ENCODE data around the gene CLPSL2.

The CLPSL2 gene, protein sequence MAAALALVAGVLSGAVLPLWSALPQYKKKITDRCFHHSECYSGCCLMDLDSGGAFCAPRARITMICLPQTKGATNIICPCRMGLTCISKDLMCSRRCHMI

DNA sequence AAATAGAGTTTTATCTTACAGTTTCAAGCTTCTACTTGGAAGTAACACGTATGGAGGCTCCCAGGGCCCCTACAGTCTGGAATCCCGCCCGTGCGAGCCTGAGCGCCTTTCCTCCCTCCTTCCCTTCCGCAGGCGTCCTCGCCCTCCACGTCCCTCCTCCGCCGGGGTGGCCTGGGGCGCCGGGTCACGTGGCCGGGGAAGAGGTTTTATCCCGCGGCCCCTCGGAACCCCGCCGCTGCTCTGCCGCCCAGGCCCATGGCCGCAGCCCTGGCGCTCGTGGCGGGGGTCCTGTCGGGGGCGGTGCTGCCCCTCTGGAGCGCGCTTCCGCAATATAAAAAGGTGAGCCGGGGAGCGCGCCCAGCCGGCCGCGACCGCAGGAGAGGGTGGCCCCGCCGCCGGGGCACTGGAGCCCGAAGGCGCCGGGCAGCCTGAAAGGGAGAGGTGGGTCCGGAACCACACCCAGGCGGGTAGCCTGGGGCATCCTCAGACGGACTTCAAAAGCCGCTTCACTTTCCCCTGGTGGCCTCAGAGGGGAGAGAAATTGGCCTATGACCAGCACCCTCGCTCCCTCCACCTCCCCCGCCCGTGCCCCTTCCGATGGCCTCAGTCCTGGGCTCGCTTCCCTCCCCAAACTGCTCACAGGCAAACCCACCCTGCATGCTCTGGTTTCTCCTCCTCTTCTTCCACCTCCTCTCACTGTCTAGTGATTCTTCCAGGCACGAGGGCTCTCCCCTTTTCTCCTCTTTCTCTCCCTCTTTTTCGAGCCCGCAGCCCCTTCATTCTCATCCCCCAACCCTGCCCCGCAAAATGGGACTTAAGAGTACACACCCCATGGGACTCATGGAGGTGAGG, at the start of gene CLPSL2:
Gene CLPSL2 (plus strand): TSS at position 235 of the 852 bp plus-strand sequence. CDS start 21 bp downstream, at position 256.
- Histone ChIP-seq H3K27me3 (ENCODE audit: control insufficient read depth, insufficient read depth, low read length) (peaks cover 20% of the 10 kb centered on the region; the same call in 1 of the 2 replicates), H3K9ac (ENCODE audit: low read depth, low read length) (peak within 1 kb of the TSS; percentile 54; the same call in 1 of the 2 replicates), H3K4me3 (ENCODE audit: low read depth, low read length) (peak within 1 kb of the TSS; percentile 70)

DNA sequence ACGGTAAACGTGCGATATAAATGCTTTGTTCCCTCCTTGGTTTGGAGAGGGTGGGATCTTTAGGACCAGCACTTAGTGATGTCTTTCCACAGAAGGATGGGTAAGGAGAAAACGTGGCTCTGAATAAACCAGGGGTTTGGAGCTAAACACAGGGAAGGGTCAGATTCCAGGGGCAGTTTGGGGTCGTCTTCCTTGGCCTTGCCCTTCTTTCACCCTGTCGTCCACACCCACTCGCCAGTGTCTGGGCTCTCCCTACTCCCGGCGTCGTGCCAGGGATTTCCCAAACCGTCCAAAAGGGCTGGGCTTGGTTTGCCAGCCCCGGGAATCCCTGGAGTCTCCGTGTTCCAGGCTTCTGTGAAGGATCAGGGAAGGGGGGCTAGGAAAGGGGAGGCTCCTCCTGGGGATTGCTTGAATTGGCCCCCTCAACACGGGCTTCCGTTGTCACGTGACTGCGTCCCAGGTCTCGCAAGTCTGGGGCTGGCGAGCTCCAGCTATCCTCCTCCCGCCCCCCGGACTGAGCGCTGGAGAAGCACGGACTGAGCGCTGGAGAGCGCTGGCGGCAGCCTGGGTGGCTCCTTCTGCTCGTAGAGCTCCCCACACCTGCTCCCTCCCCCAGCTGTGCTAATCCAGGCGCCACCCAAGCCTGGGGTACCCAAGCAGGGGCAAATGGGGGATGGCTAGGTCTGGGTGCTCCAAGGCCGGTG, 49.0 kb upstream of the CLPSL2 start:
- H3K36me3 ChIP-seq (ENCODE audit: control insufficient read depth, insufficient read depth, low read length) = no peaks in the 10 kb centered on the region
- peaks cover 36% of the 10 kb centered on the region for H3K4me1 ChIP-seq (ENCODE audit: control insufficient read depth, insufficient read depth, low read length)
- H3K9ac ChIP-seq (ENCODE audit: low read depth, low read length) = peak overlapping the region; percentile 75
- peaks cover 36% of the 10 kb centered on the region for H3K27me3 ChIP-seq (ENCODE audit: control insufficient read depth, insufficient read depth, low read length)
- H3K27ac ChIP-seq (ENCODE audit: low read depth, low read length) = peak overlapping the region; percentile 77
- peak overlapping the region; percentile 85 for H3K4me3 ChIP-seq (ENCODE audit: low read depth, low read length)
- H3K9me3 ChIP-seq (ENCODE audit: control insufficient read depth, insufficient read depth, low read length) = no peaks in the 10 kb centered on the region

More for the DNA sequence above, at the start of gene CLPSL2:
- Histone ChIP-seq H3K9me3 (ENCODE audit: control insufficient read depth, insufficient read depth, low read length) (no peaks in the 10 kb centered on the region), H3K27ac (ENCODE audit: low read depth, low read length) (no peak within 1 kb of the TSS), H3K36me3 (ENCODE audit: control insufficient read depth, insufficient read depth, low read length) (no peaks in the 10 kb centered on the region), H3K4me1 (ENCODE audit: control insufficient read depth, insufficient read depth, low read length) (no peaks in the 10 kb centered on the region)

DNA sequence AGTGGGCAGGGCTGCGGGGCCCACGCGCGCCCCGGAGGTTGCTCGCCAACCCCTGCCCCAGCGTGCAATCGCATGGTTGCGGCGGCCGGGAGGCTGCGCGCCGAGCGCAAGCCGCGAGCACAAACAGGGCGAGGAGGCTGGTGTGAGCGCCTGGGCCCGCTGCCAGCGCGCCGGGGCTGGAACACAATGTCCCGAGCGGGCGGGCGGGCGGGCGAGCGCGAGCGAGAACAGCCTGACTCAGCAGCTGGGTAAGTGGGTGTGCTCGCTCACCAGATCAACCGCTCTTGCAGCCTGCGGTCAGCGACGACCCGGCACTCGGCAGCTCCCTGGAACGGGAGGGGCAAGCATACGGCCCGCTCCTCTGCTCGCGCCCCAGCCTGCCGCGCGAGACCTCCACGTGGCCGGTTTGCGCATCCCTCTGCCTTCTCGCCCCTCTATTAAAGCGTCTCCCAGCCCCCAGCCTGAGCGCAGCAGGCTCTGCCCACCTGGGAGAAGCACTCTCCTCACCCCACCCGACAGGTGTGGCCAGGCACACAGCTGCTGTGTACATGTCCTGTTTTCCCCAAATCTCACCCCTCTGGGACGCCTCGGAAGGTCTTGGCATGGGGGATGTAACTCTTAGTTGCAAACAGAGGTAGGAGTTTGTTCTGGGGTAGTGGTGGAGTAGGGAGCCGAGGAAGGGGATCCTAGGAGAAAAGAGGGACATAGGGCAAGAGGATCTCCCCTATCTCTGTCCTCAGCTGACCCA, 48.3 kb upstream of the CLPSL2 start:
- peaks cover 42% of the 10 kb centered on the region for H3K4me1 ChIP-seq (ENCODE audit: control insufficient read depth, insufficient read depth, low read length)
- H3K9ac ChIP-seq (ENCODE audit: low read depth, low read length) = peak overlapping the region; percentile 75
- peak overlapping the region; percentile 85 for H3K4me3 ChIP-seq (ENCODE audit: low read depth, low read length)
- H3K27ac ChIP-seq (ENCODE audit: low read depth, low read length) = peak overlapping the region; percentile 77
- peaks cover 36% of the 10 kb centered on the region for H3K27me3 ChIP-seq (ENCODE audit: control insufficient read depth, insufficient read depth, low read length)
- H3K36me3 ChIP-seq (ENCODE audit: control insufficient read depth, insufficient read depth, low read length) = no peaks in the 10 kb centered on the region
- H3K9me3 ChIP-seq (ENCODE audit: control insufficient read depth, insufficient read depth, low read length) = no peaks in the 10 kb centered on the region

DNA sequence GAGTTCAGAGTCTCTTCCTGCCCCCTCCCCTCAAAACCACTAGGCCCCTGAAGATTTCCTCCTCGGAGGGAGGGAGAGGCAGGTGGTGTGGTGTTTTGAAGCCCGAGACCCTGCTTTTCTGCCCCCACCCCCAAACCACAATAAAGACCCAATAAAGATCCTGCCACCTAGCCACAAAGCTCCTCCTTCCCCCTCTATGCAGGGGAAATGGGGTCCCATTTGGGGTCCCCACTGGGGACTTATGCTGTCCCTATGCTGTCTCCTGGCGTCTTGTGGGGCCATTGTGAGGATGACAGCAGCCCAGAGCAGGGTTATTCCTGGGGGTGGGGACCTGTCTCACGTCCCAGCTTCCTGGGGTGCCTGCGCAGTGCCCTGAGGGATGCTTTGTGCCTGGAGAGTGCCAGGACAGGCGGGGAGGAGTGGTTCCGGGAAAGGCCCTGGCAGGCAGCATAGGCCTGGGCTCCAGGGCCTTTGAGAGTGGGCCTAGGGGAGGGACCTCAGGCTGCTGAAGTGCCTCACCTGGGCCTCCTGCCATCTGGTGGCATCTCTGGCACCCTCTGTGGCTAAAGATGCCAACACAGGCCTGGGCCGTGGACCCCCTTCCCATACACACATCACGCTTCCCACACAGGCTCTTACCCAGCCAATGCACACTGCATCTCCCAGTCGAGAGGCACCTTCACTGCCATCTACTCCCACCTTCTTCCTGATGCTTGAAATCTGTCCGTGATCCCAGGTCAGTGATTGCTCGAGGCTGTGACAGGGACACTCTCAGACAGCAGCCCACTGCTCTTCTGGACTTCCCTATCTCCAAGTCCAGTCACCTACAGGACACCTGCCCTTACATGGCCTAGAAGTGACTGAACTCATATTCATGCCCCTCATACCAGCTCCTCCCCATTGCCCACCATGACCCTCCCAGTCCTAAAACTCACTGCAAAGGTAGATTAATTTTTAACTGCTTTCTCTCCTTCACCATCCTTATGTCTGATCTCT, 47.4 kb upstream of the CLPSL2 start:
- H3K4me1 ChIP-seq (ENCODE audit: control insufficient read depth, insufficient read depth, low read length) = peaks cover 42% of the 10 kb centered on the region
- H3K9ac ChIP-seq (ENCODE audit: low read depth, low read length) = no peak overlapping the region
- no peaks in the 10 kb centered on the region for H3K9me3 ChIP-seq (ENCODE audit: control insufficient read depth, insufficient read depth, low read length)
- peak overlapping the region; percentile 85 for H3K4me3 ChIP-seq (ENCODE audit: low read depth, low read length)
- H3K36me3 ChIP-seq (ENCODE audit: control insufficient read depth, insufficient read depth, low read length) = no peaks in the 10 kb centered on the region
- no peak overlapping the region for H3K27ac ChIP-seq (ENCODE audit: low read depth, low read length)
- H3K27me3 ChIP-seq (ENCODE audit: control insufficient read depth, insufficient read depth, low read length) = peaks cover 36% of the 10 kb centered on the region

DNA sequence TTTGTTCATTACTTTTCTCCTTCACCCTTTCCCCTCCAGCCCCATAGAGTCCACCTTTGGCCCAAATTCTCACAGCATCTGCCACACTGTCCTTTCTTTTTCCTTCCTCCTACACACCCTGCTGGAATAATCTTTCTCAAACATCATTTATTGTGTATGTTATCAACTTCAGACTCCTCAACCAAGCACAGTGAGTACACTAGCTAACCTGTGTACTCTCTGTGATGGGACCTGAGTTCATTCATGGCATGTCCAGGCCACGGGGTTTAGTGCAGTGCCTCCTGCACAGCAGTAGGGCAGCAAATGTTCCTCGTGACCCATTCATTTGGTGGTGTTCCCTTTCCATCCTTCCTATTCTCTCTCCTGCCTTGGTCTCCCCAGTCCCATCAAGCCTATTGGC, 46.7 kb upstream of the CLPSL2 start:
- Histone ChIP-seq H3K9me3 (ENCODE audit: control insufficient read depth, insufficient read depth, low read length) (no peaks in the 10 kb centered on the region), H3K9ac (ENCODE audit: low read depth, low read length) (no peak overlapping the region), H3K27me3 (ENCODE audit: control insufficient read depth, insufficient read depth, low read length) (peaks cover 36% of the 10 kb centered on the region), H3K27ac (ENCODE audit: low read depth, low read length) (no peak overlapping the region), H3K4me1 (ENCODE audit: control insufficient read depth, insufficient read depth, low read length) (peaks cover 42% of the 10 kb centered on the region), H3K4me3 (ENCODE audit: low read depth, low read length) (no peak overlapping the region), H3K36me3 (ENCODE audit: control insufficient read depth, insufficient read depth, low read length) (no peaks in the 10 kb centered on the region)

DNA sequence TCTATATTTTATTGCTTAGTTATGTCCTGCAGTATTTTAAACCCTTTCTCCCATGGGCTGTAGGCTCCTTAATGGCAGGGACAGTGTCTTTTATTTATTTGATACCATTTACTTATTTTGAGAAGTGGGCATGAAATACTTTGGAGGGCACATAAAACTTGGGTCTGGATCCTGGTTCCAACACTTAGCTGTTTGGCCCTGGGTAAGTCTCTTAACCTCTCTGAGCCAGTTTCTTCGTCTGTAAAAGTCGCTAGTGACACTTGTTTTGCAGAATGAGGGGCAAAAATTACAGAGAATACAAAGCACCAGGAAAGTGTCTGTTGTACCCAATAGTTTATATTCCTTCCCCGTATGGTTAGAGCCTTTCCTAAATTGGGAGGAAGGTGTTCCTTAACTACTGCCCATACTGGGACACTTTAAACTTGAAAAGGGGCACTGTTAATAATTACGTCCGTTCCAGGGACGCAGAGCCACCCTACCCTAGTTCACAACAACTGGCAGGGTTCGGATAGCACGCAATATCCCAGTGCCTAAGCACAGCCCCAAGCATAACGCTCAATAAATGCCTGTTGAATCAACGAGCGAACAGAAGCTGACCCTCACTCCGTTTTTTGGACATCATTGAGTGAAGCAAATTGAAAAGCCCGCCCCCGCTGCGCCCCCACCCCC, 45.5 kb upstream of the CLPSL2 start:
- H3K9me3 ChIP-seq (ENCODE audit: control insufficient read depth, insufficient read depth, low read length) = no peaks in the 10 kb centered on the region
- peak overlapping the region; percentile 79 for H3K4me3 ChIP-seq (ENCODE audit: low read depth, low read length)
- H3K27me3 ChIP-seq (ENCODE audit: control insufficient read depth, insufficient read depth, low read length) = peaks cover 32% of the 10 kb centered on the region
- H3K27ac ChIP-seq (ENCODE audit: low read depth, low read length) = peak overlapping the region; percentile 91
- no peak overlapping the region for H3K9ac ChIP-seq (ENCODE audit: low read depth, low read length)
- H3K36me3 ChIP-seq (ENCODE audit: control insufficient read depth, insufficient read depth, low read length) = no peaks in the 10 kb centered on the region
- peaks cover 45% of the 10 kb centered on the region for H3K4me1 ChIP-seq (ENCODE audit: control insufficient read depth, insufficient read depth, low read length)

DNA sequence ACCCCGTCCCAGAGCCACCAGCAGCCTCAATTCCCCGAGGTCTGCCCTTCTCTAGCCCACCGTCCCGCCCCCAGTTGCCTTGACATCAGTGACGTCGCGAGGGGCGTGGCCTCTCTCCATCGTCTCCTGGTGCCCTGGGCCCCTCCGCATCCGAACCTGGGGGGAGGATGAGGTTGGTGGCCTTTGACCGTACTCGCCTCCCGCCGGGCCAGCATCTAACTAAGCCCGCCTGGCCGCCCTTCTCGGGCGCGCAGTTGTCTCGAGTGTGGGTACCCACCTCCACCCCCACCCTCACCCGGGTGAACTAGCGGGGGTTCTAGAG, 45.0 kb upstream of the CLPSL2 start:
- H3K9ac ChIP-seq (ENCODE audit: low read depth, low read length) = peak overlapping the region; percentile 69
- H3K36me3 ChIP-seq (ENCODE audit: control insufficient read depth, insufficient read depth, low read length) = no peaks in the 10 kb centered on the region
- peak overlapping the region; percentile 98 for H3K27ac ChIP-seq (ENCODE audit: low read depth, low read length)
- peaks cover 44% of the 10 kb centered on the region for H3K4me1 ChIP-seq (ENCODE audit: control insufficient read depth, insufficient read depth, low read length)
- no peaks in the 10 kb centered on the region for H3K9me3 ChIP-seq (ENCODE audit: control insufficient read depth, insufficient read depth, low read length)
- peaks cover 28% of the 10 kb centered on the region for H3K27me3 ChIP-seq (ENCODE audit: control insufficient read depth, insufficient read depth, low read length)
- H3K4me3 ChIP-seq (ENCODE audit: low read depth, low read length) = peak overlapping the region; percentile 79

DNA sequence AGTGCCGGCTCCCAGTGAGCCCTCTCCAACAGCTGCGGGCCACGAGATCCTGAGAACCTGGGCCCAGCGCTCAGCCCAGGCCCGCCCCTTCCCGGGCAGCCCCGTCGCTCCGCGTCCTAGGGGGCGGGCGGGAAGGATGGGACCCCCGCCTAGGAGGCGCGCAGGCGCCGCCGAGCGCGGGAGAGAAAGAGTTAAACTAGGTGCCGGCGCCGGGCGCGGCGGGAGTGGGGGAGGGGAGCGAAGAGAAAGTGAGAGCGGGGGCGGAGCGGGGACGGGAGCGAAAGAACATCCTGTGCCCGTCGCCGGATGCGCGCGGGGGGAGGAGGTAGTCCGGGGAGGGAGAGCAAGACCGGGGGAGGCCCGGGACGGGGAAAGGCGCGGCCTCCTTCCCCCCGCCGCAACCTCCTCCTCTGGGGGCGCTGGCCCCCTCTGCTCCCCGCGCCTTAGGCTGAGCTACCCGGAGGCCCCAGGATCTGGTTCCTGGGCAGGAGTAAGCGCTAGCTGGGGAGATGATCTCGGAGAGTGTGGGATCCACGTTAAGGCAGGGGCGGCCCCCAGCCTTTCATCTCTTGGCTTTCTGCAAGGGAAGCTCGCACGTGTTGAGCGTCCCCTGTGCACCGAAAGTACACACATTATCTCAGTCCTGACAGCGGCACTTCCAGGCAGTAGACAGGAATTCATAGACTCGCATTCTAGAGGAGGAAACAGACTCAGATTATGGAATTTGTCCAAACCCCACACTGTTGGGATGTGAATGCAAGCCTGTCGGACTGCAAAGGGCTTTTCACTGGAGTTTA, 44.5 kb upstream of the CLPSL2 start:
- Histone ChIP-seq H3K9ac (ENCODE audit: low read depth, low read length) (peak overlapping the region; percentile 69), H3K4me3 (ENCODE audit: low read depth, low read length) (peak overlapping the region; percentile 79), H3K9me3 (ENCODE audit: control insufficient read depth, insufficient read depth, low read length) (no peaks in the 10 kb centered on the region), H3K27ac (ENCODE audit: low read depth, low read length) (peak overlapping the region; percentile 98), H3K4me1 (ENCODE audit: control insufficient read depth, insufficient read depth, low read length) (peaks cover 40% of the 10 kb centered on the region), H3K27me3 (ENCODE audit: control insufficient read depth, insufficient read depth, low read length) (peaks cover 24% of the 10 kb centered on the region), H3K36me3 (ENCODE audit: control insufficient read depth, insufficient read depth, low read length) (no peaks in the 10 kb centered on the region)

DNA sequence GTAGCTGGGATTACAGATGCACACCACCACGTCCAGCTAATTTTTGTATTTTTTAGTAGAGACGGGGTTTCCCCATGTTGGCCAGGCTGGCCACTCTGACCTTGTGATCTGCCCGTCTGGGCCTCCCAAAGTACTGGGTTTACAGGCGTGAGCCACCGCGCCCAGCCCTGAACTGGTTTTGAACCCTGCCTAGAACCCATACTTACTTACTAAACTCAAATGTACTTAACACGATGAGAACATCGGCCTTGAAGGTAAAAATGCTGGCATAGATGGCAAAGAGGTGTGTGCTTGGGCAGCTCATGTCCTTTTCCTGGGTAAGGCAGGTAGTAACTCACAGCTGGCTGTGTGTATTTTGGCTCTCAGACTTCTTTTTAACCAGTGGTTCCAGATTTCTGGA, 42.8 kb upstream of the CLPSL2 start:
- H3K27me3 ChIP-seq (ENCODE audit: control insufficient read depth, insufficient read depth, low read length) = peaks cover 14% of the 10 kb centered on the region; the same call in 1 of the 2 replicates
- H3K27ac ChIP-seq (ENCODE audit: low read depth, low read length) = no peak overlapping the region
- no peak overlapping the region for H3K4me3 ChIP-seq (ENCODE audit: low read depth, low read length)
- no peaks in the 10 kb centered on the region for H3K9me3 ChIP-seq (ENCODE audit: control insufficient read depth, insufficient read depth, low read length)
- H3K9ac ChIP-seq (ENCODE audit: low read depth, low read length) = no peak overlapping the region
- no peaks in the 10 kb centered on the region for H3K36me3 ChIP-seq (ENCODE audit: control insufficient read depth, insufficient read depth, low read length)
- H3K4me1 ChIP-seq (ENCODE audit: control insufficient read depth, insufficient read depth, low read length) = peaks cover 36% of the 10 kb centered on the region

Data from HUES48 (cell line).